Right renal cortex interstitium (tissue), 3 donors: ENCODE data around the gene ZSCAN18. TPM values are rescaled to one million over a fixed set of nuclear protein-coding genes. Genes with fewer than 3 reads are reported as not detected.
"Not testable (repeated sequence)": the region's sequence is repeated elsewhere in the genome, so short reads cannot be mapped to it uniquely, and the experiment has no call there.

Experiments
- DNase-seq, 3 donors: peaks; one replicate each; pipeline ENCODE4 v3.0.0-alpha.2; 2013; ENCODE audit warnings: low read depth in 3 of 3, low spot score in 2 of 3
- polyA plus RNA-seq, 3 donors: library from polyadenylated mRNA; unstranded; fragments of 120-200 nt; gene quantifications; one replicate each; pipeline ENCODE4 v1.2.1, GENCODE V29; 2013; ENCODE audit not compliant: insufficient read length in 3 of 3

Gene ZSCAN18
- 10 to 100 TPM; 73.4 to 79.4 (median 78.2) TPM for polyA plus RNA-seq

- peak; percentile 97 to 99 (median 97) for DNase-seq
These were observed at the start of gene ZSCAN18 for GRCh38 chr19:58097781-58098681. Gene ZSCAN18, minus strand, starts transcription at chr19:58098231. Its CDS starts 7,964 bp downstream, at chr19:58090267.

- DNase-seq = not testable (repeated sequence)
These were observed 49.4 kb upstream of the ZSCAN18 start for GRCh38 chr19:58147475-58147874.

- DNase-seq = no peak
These were observed 47.8 kb upstream of the ZSCAN18 start for GRCh38 chr19:58145849-58146248.

GRCh38 chr19:58134244-58134643 is 36.2 kb upstream of the ZSCAN18 start:
- DNase-seq = no peak

- DNase-seq = no peak
These were observed 31.3 kb upstream of the ZSCAN18 start for GRCh38 chr19:58129284-58129683.

- DNase-seq = no peak
These were observed 30.1 kb upstream of the ZSCAN18 start for GRCh38 chr19:58128041-58128685.

GRCh38 chr19:58123354-58123753 is 25.3 kb upstream of the ZSCAN18 start:
- DNase-seq = no peak

GRCh38 chr19:58118979-58119733 is 21.1 kb upstream of the ZSCAN18 start:
- DNase-seq = no peak

GRCh38 chr19:58117841-58118575 is 20.0 kb upstream of the ZSCAN18 start:
- peak in 2 of 3 donors; percentile 23 to 61 for DNase-seq

GRCh38 chr19:58108546-58108817 is 10.5 kb upstream of the ZSCAN18 start:
- no peak for DNase-seq

GRCh38 chr19:58107778-58108545 is 9.9 kb upstream of the ZSCAN18 start:
- DNase-seq = no peak

- DNase-seq = no peak
These were observed 609 bp upstream of the ZSCAN18 start for GRCh38 chr19:58098682-58098998.

- no peak for DNase-seq
These were observed 682 bp downstream of the ZSCAN18 start for GRCh38 chr19:58097349-58097748.

GRCh38 chr19:58096884-58097283 is 1.1 kb downstream of the ZSCAN18 start:
- DNase-seq = no peak

- DNase-seq = no peak
These were observed 2.7 kb downstream of the ZSCAN18 start for GRCh38 chr19:58095328-58095727.

GRCh38 chr19:58093071-58093470 is 5.0 kb downstream of the ZSCAN18 start:
- DNase-seq = no peak

- DNase-seq = no peak
These were observed 6.6 kb downstream of the ZSCAN18 start for GRCh38 chr19:58091251-58091995.

- DNase-seq = no peak
These were observed 8.2 kb downstream of the ZSCAN18 start for GRCh38 chr19:58089846-58090245.

- no peak for DNase-seq
These were observed 9.4 kb downstream of the ZSCAN18 start for GRCh38 chr19:58088521-58089052.
